ENCODE data around the gene BBS12.

DNA sequence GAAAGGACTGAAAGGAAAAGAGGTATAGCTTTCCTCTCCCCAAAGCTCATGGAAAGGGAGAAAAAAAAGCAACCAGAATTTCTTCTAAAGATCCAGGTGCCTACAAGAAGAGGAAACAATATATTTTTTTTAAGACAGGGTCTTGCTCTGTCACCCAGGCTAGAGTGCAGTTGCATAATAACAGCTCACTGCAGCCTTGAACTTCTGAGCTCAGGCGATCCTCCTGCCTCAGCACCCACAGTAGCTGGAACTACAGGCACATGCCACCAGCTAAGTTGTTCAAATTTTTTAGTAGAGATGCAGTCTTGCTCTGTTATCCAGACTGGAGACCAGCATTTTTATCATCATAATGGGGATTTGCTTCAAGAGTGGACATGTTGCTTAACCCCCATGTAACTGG is 30.5 kb upstream of the BBS12 start:
- TF ChIP-seq, protein P1, sequence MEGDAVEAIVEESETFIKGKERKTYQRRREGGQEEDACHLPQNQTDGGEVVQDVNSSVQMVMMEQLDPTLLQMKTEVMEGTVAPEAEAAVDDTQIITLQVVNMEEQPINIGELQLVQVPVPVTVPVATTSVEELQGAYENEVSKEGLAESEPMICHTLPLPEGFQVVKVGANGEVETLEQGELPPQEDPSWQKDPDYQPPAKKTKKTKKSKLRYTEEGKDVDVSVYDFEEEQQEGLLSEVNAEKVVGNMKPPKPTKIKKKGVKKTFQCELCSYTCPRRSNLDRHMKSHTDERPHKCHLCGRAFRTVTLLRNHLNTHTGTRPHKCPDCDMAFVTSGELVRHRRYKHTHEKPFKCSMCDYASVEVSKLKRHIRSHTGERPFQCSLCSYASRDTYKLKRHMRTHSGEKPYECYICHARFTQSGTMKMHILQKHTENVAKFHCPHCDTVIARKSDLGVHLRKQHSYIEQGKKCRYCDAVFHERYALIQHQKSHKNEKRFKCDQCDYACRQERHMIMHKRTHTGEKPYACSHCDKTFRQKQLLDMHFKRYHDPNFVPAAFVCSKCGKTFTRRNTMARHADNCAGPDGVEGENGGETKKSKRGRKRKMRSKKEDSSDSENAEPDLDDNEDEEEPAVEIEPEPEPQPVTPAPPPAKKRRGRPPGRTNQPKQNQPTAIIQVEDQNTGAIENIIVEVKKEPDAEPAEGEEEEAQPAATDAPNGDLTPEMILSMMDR (conservative IDR thresholded peaks at IDR 0.05; ENCODE audit: low read depth in 2 of 2) = no peak
- TF ChIP-seq POLR2AphosphoS5 (IDR thresholded peaks at IDR 0.05; ENCODE audit: low read depth) (no peak), EZH2phosphoT487 (IDR thresholded peaks at IDR 0.05; ENCODE audit: unreplicated experiment) (no peak), ZNF331 (CRISPR knock-in tag; IDR thresholded peaks at IDR 0.05; ENCODE audit: low read depth) (no peak), EZH2 (IDR thresholded peaks at IDR 0.05; ENCODE audit: low read depth, unreplicated experiment) (no peak)
- TF ChIP-seq, protein P2, sequence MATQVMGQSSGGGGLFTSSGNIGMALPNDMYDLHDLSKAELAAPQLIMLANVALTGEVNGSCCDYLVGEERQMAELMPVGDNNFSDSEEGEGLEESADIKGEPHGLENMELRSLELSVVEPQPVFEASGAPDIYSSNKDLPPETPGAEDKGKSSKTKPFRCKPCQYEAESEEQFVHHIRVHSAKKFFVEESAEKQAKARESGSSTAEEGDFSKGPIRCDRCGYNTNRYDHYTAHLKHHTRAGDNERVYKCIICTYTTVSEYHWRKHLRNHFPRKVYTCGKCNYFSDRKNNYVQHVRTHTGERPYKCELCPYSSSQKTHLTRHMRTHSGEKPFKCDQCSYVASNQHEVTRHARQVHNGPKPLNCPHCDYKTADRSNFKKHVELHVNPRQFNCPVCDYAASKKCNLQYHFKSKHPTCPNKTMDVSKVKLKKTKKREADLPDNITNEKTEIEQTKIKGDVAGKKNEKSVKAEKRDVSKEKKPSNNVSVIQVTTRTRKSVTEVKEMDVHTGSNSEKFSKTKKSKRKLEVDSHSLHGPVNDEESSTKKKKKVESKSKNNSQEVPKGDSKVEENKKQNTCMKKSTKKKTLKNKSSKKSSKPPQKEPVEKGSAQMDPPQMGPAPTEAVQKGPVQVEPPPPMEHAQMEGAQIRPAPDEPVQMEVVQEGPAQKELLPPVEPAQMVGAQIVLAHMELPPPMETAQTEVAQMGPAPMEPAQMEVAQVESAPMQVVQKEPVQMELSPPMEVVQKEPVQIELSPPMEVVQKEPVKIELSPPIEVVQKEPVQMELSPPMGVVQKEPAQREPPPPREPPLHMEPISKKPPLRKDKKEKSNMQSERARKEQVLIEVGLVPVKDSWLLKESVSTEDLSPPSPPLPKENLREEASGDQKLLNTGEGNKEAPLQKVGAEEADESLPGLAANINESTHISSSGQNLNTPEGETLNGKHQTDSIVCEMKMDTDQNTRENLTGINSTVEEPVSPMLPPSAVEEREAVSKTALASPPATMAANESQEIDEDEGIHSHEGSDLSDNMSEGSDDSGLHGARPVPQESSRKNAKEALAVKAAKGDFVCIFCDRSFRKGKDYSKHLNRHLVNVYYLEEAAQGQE (IDR thresholded peaks at IDR 0.05; ENCODE audit: unreplicated experiment) = no peak
- TF ChIP-seq, protein P3, sequence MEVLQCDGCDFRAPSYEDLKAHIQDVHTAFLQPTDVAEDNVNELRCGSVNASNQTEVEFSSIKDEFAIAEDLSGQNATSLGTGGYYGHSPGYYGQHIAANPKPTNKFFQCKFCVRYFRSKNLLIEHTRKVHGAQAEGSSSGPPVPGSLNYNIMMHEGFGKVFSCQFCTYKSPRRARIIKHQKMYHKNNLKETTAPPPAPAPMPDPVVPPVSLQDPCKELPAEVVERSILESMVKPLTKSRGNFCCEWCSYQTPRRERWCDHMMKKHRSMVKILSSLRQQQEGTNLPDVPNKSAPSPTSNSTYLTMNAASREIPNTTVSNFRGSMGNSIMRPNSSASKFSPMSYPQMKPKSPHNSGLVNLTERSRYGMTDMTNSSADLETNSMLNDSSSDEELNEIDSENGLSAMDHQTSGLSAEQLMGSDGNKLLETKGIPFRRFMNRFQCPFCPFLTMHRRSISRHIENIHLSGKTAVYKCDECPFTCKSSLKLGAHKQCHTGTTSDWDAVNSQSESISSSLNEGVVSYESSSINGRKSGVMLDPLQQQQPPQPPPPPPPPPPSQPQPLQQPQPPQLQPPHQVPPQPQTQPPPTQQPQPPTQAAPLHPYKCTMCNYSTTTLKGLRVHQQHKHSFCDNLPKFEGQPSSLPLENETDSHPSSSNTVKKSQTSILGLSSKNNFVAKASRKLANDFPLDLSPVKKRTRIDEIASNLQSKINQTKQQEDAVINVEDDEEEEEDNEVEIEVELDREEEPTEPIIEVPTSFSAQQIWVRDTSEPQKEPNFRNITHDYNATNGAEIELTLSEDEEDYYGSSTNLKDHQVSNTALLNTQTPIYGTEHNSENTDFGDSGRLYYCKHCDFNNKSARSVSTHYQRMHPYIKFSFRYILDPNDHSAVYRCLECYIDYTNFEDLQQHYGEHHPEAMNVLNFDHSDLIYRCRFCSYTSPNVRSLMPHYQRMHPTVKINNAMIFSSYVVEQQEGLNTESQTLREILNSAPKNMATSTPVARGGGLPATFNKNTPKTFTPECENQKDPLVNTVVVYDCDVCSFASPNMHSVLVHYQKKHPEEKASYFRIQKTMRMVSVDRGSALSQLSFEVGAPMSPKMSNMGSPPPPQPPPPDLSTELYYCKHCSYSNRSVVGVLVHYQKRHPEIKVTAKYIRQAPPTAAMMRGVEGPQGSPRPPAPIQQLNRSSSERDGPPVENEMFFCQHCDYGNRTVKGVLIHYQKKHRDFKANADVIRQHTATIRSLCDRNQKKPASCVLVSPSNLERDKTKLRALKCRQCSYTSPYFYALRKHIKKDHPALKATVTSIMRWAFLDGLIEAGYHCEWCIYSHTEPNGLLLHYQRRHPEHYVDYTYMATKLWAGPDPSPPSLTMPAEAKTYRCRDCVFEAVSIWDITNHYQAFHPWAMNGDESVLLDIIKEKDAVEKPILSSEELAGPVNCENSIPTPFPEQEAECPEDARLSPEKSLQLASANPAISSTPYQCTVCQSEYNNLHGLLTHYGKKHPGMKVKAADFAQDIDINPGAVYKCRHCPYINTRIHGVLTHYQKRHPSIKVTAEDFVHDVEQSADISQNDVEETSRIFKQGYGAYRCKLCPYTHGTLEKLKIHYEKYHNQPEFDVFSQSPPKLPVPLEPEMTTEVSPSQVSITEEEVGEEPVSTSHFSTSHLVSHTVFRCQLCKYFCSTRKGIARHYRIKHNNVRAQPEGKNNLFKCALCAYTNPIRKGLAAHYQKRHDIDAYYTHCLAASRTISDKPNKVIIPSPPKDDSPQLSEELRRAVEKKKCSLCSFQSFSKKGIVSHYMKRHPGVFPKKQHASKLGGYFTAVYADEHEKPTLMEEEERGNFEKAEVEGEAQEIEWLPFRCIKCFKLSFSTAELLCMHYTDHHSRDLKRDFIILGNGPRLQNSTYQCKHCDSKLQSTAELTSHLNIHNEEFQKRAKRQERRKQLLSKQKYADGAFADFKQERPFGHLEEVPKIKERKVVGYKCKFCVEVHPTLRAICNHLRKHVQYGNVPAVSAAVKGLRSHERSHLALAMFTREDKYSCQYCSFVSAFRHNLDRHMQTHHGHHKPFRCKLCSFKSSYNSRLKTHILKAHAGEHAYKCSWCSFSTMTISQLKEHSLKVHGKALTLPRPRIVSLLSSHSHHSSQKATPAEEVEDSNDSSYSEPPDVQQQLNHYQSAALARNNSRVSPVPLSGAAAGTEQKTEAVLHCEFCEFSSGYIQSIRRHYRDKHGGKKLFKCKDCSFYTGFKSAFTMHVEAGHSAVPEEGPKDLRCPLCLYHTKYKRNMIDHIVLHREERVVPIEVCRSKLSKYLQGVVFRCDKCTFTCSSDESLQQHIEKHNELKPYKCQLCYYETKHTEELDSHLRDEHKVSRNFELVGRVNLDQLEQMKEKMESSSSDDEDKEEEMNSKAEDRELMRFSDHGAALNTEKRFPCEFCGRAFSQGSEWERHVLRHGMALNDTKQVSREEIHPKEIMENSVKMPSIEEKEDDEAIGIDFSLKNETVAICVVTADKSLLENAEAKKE (CRISPR knock-in tag; IDR thresholded peaks at IDR 0.05) = no peak
